Measurements from ENCODE around the gene SYCE1L.
"Not testable (repeated sequence)": the region's sequence is repeated elsewhere in the genome, so short reads cannot be mapped to it uniquely, and the experiment has no call there.

SYCE1L gene

DNA sequence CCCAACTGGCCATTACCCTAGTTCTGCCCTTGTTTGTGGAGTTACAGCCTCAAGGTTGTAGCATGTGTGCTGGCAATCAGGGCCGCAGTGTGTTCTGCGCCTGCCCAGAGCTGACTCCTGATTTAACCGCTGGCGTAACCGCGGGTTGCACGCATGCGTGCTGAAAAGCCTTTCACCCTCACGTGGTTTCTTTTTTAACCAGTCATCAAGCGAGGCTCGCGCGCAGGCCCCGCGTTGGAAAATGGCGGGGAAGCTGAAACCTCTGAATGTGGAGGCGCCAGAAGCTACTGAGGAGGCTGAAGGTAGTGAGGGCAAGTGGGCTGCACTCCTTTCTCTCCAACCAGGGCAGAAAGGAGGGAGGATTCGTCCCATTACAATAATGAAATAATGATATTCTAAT lies at the start of gene SYCE1L:
Gene SYCE1L (plus strand): TSS at position 198 of the 400 bp plus-strand sequence. CDS start 44 bp downstream, at position 242.
- DNase-seq, result no peak

- DNase-seq, result no peak
These were observed 41.7 kb upstream of the SYCE1L start for GRCh38 chr16:77157346-77158058.

- no peak for DNase-seq
These were observed 40.9 kb upstream of the SYCE1L start for GRCh38 chr16:77158293-77158692.

- no peak for DNase-seq
These were observed 34.2 kb upstream of the SYCE1L start for GRCh38 chr16:77165006-77165405.

GRCh38 chr16:77165536-77166236 lies 33.5 kb upstream of the SYCE1L start:
- not testable (repeated sequence) for DNase-seq

DNA sequence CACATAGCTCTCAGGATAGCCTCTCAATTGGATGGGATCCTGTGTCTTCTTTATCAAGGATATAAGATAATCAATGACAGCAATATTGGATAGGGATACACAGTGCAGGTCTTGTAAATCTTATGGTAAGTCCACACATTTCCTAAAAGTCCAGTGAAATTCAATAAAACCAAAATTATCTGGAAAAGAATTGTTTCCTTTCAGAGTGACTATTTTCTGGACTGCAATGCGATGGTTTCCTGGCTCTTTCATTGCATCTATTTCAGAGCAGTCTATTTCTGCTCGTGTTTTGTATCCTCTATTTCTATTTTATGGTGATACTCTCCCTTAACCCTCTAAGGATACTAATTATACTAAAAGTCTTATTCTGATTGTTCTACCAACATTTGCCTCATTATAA lies 32.5 kb upstream of the SYCE1L start:
- DNase-seq, result no peak

DNA sequence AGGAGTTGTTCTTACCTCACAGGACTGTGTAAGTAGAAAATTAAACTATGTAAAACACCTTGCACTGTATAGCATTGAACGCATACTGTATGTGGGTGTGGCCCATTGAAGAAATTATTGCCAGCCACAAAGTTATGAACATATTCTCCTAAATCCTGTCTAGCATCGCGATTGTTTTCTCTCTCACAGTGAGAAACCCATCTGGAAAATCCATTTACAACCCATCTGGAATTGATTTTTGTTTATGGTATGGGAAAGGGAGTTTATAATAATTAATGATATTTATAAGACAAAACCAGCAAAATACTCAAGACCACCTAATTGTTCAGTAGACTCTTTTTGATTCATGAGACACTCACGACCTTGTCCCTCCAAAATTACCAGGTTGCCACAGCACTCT lies 30.3 kb upstream of the SYCE1L start:
- no peak for DNase-seq

- no peak for DNase-seq
These were observed 29.5 kb upstream of the SYCE1L start for GRCh38 chr16:77169650-77170236.

GRCh38 chr16:77170805-77171204 lies 28.4 kb upstream of the SYCE1L start:
- no peak for DNase-seq

DNA sequence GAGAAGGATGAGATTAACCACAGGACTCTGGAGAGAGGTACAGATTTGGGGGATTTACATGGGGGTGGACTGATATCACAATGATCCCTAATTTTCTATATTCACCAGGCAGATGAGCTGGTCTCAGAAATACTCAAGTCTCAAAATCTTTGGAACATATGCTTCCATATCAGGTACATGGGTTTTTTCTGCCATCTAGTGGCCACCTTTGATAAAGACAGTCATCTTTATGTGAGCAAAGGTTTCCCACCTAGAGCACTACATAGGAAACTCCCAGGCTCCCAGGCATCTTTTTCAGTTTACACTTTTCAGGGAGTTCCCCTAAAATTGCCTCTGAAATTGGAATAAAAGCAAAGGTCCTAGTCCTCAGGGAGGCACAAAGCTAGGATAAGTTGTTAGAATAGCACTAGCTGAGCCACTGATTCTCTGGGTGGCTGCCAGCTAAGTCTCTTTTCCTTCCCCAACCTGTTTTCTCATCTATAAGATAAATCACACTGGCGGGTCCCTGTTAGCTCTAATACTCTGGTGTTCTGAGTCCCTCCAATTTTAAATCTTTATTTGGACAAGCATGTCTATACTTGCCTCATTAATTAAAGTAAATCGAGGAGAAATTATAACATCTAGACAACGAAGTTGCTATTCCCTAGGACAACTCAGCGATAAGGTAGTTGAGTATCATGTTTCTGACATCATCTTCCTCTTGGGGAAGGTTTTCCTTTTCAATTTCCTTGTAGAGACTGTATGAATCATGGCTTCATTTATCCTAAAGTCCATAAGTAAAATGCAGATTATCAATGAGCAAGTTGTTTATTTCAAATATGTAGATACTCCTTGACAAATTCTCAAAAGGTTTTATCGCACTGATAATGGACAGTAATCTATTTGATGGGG lies 27.2 kb upstream of the SYCE1L start:
- DNase-seq, result no peak

- DNase-seq, result no peak
These were observed 26.3 kb upstream of the SYCE1L start for GRCh38 chr16:77172951-77173350.

GRCh38 chr16:77183137-77183536 lies 16.1 kb upstream of the SYCE1L start:
- DNase-seq, result no peak

DNA sequence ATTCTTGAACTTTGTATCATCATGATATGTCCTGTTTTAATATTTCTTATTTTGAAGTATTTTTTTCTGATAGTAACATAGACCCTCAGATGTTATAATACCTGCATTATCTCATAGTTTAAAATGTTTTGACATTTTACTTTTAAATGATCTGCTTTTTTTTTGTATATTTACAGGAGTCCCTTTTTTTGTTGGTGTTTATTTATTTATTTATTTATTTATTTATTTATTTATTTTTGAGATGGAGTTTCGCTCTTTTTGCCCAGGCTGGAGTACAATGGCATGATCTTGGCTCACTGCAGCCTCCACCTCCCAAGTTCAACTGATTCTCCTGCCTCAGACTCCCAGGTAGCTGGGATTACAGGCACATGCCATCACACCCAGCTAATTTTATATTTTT lies 12.9 kb upstream of the SYCE1L start:
- DNase-seq, result not testable (repeated sequence)

DNA sequence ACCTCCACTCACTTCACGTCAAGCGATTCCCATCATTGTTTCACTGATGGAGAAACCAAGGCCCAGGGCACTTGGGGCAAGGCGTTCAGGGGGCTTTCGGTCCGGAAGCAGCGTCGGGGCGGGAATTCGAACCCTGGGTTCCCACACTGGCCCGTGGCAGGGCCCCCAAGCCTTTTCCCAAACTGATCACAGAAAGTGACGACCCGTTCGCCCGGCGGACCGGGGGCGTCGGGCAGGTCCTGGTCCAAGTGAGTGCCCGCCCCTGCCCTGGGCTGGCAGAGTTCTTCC lies 9.1 kb upstream of the SYCE1L start:
- DNase-seq, result no peak

DNA sequence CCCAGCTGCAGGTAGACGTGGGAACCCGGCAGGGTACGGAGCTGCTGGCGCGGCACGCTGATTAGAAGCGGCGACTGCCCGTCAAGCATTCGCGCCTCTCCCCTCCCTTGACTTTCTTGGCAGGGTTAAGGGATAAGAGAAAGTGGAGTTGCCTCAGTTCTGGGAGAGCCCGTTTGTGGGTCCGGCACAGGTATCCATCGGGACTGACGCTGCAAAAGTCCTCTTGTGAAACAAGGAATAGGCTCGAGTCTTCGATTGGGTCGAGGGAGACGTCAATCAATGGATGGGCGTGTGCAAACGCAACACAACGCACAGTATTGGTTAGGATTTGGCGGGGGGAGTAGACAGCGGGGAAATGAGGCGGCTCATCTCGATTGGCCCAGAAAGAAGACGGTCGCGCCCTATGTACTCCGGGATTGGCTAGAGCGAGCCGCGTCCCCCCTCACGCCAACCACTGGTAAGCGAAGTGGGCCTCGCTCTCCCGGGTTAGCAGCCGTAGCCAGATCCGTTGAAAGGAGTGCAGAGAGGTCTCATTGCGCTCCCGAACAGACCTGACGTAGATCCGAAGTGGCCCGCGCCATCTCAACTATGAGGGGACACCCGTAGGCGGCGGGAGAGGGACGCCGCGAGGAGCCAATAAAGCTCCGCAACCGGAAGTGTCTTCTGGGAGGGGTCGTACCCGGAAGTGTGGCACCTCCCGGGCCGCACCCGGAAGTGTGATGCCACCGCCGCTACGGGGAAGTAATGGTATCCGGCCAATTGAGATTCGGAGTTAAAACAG lies 8.5 kb upstream of the SYCE1L start, which contains the start of gene MON1B:
Gene MON1B (plus strand): TSS at position 713 of the 781 bp plus-strand sequence. CDS start 296 bp downstream, outside the sequence.
- peak; percentile 97 for DNase-seq

DNA sequence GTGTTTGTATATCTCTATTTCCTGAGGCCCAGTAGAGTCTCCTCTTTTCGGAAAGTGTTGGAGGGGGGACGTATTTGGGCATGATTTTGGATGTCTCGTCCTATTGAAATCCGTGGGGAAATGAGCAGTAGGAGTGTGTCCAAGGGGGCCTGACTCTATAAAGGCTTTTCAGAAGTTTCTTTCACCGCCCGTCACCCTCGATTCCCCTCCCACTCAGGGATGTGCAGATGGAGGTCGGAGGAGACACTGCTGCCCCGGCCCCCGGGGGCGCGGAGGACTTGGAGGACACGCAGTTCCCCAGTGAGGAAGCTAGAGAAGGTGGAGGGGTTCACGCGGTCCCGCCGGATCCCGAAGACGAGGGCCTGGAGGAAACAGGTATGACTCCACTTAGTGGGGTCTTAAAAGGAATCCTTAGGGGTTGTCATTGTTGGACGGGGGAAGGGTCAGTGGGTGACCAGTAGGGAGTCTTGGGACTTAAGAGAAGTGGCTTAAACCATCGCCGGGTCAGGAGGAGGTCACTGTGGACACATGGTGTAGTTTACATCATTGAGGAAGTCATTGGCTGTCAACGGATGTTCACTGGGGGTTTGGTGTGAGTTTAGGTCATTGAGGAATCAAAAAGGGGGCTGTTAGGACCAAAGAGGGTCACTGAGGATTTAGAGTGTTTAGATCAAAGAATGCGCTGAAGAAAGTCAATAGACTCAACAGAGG lies 7.8 kb upstream of the SYCE1L start:
- DNase-seq, result no peak

- DNase-seq, result no peak
These were observed 5.8 kb upstream of the SYCE1L start for GRCh38 chr16:77193377-77193776.

- no peak for DNase-seq
These were observed 4.6 kb upstream of the SYCE1L start for GRCh38 chr16:77194295-77195231.

DNA sequence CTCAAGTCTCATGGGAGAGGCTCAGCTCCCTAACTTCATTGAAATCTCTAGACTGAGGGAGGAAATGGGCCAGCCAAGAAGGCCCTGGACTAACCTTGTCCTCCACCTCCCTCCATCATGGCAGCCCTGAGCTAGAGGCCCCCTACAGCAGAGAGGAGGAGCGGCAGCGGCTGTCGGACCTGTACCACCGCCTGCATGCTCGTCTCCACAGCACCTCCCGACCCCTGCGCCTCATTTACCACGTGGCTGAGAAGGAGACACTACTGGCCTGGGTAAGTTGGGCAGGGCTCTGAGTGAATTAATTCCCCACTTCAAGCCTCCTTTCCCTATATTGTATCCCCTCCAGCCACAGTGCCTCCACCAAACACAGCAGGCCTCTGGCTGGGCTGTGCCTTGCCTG lies 3.8 kb upstream of the SYCE1L start:
- no peak for DNase-seq

- no peak for DNase-seq
These were observed 1.5 kb upstream of the SYCE1L start for GRCh38 chr16:77197747-77198146.
